Iris pigment epithelial cell (primary cell): ENCODE results near the gene CPA5.
"Not testable (repeated sequence)": the region's sequence is repeated elsewhere in the genome, so short reads cannot be mapped to it uniquely, and the experiment has no call there.

ENCODE experiments used
- DNase-seq: peaks from one replicate; pipeline ENCODE4 v3.0.0-alpha.2; 2011; ENCODE audit warnings: low read depth

CPA5 gene

DNA sequence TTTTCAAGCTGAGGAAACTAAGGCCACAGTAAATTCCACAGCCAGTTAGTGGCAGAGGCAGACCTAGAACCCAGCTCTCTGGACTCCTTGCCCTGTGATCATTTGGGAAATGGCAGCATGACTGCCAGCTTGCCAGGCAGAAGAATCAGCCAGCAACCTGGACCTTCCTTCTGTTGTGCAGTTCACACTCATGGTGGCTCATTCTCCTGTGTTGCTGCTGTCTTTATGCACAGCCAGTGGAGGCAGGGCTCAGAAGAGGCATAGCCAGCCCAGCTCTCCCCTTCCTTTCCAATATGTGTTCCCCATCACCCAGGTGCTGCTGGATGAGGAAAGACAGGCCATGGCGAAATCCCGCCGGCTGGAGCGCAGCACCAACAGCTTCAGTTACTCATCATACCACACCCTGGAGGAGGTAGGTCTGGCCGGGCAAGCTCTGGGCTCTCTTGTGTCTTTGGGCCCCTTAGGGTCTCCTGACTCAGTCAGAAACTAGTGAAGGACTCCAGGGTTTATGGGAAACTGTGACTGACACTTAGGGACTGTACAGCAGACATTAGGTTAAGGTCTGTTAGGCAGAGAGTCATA, 14.8 kb downstream of the CPA5 start:
- DNase-seq: no peak

DNA sequence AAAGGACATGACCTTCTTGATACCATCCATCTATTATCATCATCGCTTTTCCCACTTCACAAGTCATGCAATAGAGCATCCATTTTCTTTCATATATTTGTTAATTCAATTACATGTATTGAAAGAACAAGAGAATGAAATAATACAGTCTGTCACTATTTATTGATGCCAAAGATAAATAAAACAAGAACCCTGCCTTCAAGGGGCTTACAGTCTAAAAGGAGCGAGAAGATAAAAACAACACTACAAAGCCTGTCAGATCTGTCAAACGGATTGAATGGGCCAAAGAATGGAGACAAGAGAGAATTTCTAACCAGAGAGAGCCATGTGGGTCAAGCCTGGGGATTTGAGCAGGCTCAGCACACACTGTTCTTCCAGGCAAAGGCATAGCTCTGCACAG, 15.9 kb downstream of the CPA5 start:
- DNase-seq: no peak

GRCh38 chr7:130361681-130362080, 17.1 kb downstream of the CPA5 start:
- DNase-seq: no peak

DNA sequence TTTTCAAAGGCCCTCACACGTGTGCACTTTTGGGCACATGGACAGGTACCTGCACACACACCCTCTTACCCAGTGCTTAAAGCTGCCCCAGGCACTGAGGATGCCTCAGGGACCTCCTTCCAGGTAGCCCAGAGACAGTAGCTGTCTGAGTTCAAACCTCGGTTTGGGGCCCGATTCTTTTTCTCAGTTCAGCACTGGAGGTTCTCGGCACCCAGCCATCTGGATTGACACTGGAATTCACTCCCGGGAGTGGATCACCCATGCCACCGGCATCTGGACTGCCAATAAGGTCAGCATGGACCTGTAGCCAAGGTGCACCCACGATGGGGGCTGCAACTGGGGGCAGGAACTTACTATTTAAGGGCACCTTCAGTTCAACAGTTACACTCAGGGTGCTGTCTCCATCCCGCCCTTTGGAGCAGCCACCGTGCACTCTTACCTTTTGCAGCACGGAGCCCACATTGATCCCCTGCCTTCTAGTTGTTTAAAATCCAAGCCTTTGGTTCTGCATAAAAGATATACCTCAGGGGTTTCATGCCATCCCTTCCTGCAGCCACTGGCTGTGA, 17.7 kb downstream of the CPA5 start:
- no peak for DNase-seq

DNA sequence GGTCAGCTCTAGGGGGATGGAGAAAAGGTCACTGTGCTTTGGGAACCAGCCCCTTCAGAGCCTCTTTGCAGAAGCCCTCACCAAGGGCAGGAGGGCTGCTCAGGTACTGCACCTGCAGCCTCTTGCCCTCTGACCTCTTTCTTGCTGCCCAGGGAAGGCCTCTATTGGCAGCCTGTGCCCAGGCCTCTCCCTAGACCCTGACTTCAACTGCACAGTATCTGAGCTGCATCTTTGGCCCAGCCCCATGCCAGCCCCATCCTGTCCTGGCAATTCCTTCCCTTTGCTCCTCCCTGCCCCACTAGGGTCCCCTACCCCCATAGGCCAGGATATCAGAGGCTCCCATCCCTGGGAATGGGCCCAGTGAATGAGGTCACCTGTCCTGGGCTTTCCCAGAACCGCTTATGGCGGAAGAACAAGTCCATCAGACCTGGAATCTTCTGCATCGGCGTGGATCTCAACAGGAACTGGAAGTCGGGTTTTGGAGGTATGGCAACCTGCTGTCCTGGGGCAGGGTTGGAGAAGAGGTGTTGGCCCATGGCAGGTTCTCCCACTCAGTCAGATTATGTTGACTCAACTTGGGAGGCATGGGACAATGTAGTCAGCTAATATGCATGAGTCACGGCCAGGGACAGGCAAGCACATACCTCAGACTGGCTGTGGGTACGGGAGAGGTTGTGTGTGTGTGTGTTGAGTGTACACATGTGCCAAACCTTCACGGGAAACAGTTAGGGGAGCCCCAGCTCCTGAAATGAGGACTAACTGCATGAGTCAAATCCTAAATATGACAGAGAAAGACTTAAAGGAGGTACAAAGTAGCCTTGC, 18.6 kb downstream of the CPA5 start:
- peak; percentile 96 for DNase-seq

DNA sequence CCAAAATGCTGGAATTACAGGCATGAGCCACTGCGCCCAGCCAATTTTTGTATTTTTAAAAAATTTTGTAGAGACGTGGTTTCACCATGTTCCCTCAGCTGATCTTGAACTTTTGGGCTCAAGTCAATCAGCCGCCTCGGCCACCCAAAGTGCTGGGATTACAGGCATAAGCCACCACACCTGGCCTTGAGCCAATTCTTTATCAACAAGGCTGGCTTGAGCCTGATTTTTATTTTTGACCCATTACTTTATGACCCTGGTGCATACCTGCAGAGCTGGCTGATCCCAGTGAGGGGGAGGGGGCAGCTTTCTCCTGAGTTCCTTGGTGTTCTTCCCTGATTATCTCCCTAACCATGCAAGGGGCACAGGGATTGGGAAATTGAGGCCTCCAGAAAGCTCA, 19.8 kb downstream of the CPA5 start:
- no peak for DNase-seq

GRCh38 chr7:130365088-130365487, 20.5 kb downstream of the CPA5 start:
- DNase-seq: no peak

- peak; percentile 70 for DNase-seq
These were observed 21.2 kb downstream of the CPA5 start for GRCh38 chr7:130365511-130366441.

GRCh38 chr7:130366564-130366963, 21.9 kb downstream of the CPA5 start:
- DNase-seq: no peak

GRCh38 chr7:130367088-130367755, 22.6 kb downstream of the CPA5 start:
- no peak for DNase-seq

DNA sequence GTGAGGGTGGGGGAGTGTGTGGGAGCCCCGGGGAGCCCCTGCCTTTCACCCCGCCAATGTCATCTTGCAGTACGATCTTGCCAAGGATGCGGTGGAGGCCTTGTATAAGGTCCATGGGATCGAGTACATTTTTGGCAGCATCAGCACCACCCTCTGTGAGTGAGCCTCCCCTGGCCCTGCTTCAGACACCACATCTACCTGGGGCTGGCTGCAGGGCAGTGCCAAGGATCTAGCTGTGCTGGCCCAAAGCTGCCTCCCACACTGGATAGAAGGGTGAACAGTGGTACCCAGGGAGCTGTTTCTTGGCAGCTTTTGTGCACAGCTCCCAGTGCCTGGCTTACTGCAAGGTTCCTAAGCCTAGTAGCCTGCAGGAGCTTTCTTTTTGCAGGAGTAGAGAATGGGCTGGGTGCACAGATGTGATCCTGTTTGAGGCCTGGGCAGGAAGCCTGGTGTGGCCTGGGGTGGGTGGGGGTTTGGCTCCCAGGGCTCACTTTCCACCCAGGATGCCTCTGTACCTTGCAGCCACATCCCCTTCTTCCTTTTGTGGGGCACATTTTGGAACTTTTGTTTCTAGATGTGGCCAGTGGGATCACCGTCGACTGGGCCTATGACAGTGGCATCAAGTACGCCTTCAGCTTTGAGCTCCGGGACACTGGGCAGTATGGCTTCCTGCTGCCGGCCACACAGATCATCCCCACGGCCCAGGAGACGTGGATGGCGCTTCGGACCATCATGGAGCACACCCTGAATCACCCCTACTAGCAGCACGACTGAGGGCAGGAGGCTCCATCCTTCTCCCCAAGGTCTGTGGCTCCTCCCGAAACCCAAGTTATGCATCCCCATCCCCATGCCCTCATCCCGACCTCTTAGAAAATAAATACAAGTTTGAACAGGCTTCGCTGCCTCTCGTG, 23.5 kb downstream of the CPA5 start:
- DNase-seq: no peak

GRCh38 chr7:130369110-130369711, 24.6 kb downstream of the CPA5 start:
- DNase-seq: peak; percentile 95

DNA sequence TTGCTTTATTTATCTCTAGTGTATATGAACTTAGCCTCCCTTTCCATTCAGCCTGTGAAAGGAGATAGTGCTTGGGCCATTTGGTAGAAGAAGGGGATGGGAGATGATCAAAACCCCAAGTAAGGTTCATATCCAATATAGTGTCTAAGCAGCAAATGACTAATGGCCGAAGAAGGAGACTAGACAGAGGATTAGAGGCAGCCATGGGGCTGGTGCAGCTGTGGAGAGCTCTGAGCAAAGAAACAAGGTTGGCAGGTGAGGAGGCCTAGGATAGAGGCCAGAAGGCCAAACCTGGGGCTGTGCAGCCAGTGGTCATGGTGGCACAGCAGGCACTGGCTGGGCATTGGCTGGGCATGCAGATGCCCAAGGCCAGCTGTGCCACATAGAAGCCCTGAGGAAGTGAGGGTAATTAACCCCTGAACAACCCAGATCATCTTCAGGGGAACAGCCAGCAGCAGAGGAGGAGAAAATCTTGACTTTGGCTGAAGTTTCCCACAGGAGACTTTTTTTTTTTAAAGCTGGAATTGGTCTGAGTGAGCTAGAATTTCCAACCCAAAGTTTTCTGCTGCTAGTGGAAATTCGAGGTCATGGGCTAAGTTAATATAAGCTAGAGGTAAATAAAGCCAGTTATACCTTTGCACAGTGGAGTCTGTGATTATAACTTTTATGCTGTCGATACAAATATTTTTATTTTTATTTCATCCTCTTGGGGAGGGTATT, 25.4 kb downstream of the CPA5 start:
- DNase-seq: peak; percentile 75

DNA sequence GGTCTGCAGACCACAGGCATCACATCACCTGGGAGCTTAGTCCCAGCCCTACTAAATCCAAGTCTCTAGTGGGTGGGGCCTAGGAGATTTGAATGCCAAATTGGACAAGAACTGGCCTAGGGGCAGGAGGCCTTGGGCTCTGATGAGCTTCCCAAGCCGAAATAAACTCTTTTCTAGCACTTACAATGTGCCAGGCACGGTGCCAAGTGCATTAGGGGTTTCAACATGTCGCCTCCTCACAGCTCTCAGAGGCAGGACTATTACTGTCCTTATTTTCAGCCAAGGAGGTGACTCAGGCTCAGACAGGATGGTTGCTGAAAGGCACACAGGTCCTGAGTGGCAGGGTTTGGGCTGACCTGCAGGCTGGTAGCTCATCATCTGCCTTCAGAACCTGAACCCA, 26.4 kb downstream of the CPA5 start:
- peak; percentile 57 for DNase-seq

DNA sequence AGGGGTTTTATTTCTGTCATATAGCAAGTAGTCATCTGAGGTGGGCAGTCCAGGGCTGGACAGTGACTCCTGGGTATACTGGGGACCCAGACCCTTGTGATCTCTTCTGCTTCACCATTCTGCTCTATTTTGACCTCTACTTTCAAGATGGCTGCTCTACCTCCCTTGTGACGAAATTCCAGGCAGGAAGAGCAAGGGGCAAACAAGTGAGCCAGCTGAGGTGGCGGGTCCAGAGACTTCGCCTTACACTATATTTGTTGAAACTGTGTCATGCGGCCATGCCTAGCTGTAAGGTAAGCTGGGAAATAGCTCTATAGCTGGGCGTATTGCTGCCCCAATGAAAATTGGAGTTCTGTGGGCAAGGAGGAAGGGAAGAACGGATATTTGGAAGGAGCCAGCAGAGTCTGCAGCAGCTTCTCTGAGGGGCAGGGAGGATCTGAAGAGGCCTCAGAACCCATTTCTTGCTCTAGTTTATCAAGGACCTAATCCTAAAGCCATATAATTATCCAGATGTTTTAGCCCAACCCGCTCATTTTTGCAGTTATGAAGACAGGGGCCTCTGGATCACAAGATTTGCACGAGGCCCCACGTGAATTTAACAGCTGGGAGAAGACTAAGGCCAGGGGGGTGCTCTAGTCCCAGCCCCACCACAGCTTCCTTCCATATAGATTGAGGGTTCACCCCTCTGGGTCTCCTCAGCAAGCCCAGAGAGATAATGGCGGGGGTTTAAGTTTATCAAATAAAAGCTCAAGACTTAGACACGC, 28.0 kb downstream of the CPA5 start:
- DNase-seq: no peak

GRCh38 chr7:130374507-130374906, 29.9 kb downstream of the CPA5 start:
- DNase-seq: no peak

DNA sequence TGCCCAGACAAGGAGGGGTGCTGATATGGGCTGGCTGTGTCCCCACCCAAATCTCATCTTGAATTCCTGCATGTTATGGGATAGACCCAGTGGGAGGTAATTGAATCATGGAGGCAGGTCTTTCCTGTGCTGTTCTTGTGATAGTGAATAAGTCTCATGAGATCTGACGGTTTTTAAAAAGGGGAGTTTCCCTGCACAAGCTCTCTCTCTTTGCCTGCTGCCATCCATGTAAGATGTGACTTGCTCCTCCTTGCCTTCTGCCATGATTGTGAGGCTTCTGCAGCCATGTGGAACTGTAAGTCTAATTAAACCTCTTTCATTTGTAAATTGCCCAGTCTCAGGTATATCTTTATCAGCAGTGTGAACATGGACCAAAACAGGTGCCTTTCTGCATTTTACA, 31.8 kb downstream of the CPA5 start:
- DNase-seq: not testable (repeated sequence)

- DNase-seq: no peak
These were observed 32.6 kb downstream of the CPA5 start for GRCh38 chr7:130377178-130377577.

- no peak for DNase-seq
These were observed 34.4 kb downstream of the CPA5 start for GRCh38 chr7:130379019-130379418.
